ENCODE measurements around the gene BACH2. TPM values are rescaled to one million over a fixed set of nuclear protein-coding genes. Genes with fewer than 3 reads are reported as not detected.

The BACH2 gene
- polyA plus RNA-seq, 1 of the 3 experiments (the other 2 are of a cell fraction), result 0.46 TPM

- Histone ChIP-seq H3K9me3 (no peaks in the 10 kb centered on the region), H3K27me3 (ENCODE audit: insufficient read depth) (no peaks in the 10 kb centered on the region), H4K20me1 (ENCODE audit: insufficient read depth) (no peaks in the 10 kb centered on the region), H3K4me3 (ENCODE audit: low read depth in 2 of 2, low read length in 1 of 2) (no peak overlapping the region), H3K9ac (no peak overlapping the region), H2AFZ (ENCODE audit: low read depth) (no peak overlapping the region), H3K9me2 (no peaks in the 10 kb centered on the region), H3K79me2 (ENCODE audit: insufficient read depth) (no peaks in the 10 kb centered on the region), H3F3A (replicated peaks; ENCODE audit: insufficient read depth) (no peaks in the 10 kb centered on the region), H3K27ac (ENCODE audit: low read depth in 2 of 2, low read length in 1 of 2) (no peak overlapping the region), H3K36me3 (replicated peaks in 1 of 2; ENCODE audit: control insufficient read depth in 1 of 2, insufficient read depth in 2 of 2, low read length in 1 of 2) (no peaks in the 10 kb centered on the region), H3K4me1 (ENCODE audit: control insufficient read depth in 1 of 2, insufficient read depth in 2 of 2, low read depth in 1 of 2, low read length in 1 of 2) (no peaks in the 10 kb centered on the region), H3K4me2 (no peak overlapping the region)
- TF ChIP-seq PBX3 (IDR thresholded peaks at IDR 0.05) (no peak), SIN3A (IDR thresholded peaks at IDR 0.05; ENCODE audit: borderline replicate concordance, low read depth, low read length) (no peak), REST (IDR thresholded peaks at IDR 0.05; ENCODE audit: low read depth, low read length) (no peak), RFX5 (IDR thresholded peaks at IDR 0.05; ENCODE audit: low read length) (no peak), NRF1 (IDR thresholded peaks at IDR 0.05; ENCODE audit: low read depth, low read length) (no peak)
- DNase-seq, result no peak
- ChIA-PET POLR2A (no interaction called here), CTCF (no interaction called here)
Observed at GRCh38 chr6:90113389-90113788, 183.3 kb downstream of the BACH2 start.

GRCh38 chr6:90111387-90111786 is 185.3 kb downstream of the BACH2 start:
- Histone ChIP-seq H2AFZ (ENCODE audit: low read depth) (no peak overlapping the region), H4K20me1 (ENCODE audit: insufficient read depth) (no peaks in the 10 kb centered on the region), H3K9ac (no peak overlapping the region), H3K79me2 (ENCODE audit: insufficient read depth) (no peaks in the 10 kb centered on the region), H3F3A (replicated peaks; ENCODE audit: insufficient read depth) (no peaks in the 10 kb centered on the region), H3K9me3 (no peaks in the 10 kb centered on the region), H3K4me2 (no peak overlapping the region), H3K27ac (ENCODE audit: low read depth in 2 of 2, low read length in 1 of 2) (no peak overlapping the region), H3K27me3 (ENCODE audit: insufficient read depth) (no peaks in the 10 kb centered on the region), H3K36me3 (replicated peaks in 1 of 2; ENCODE audit: control insufficient read depth in 1 of 2, insufficient read depth in 2 of 2, low read length in 1 of 2) (no peaks in the 10 kb centered on the region), H3K4me3 (ENCODE audit: low read depth in 2 of 2, low read length in 1 of 2) (no peak overlapping the region), H3K9me2 (no peaks in the 10 kb centered on the region), H3K4me1 (ENCODE audit: control insufficient read depth in 1 of 2, insufficient read depth in 2 of 2, low read depth in 1 of 2, low read length in 1 of 2) (no peaks in the 10 kb centered on the region; a peak in 1 of 4 replicates)
- no peak for TF ChIP-seq SIN3A (IDR thresholded peaks at IDR 0.05; ENCODE audit: borderline replicate concordance, low read depth, low read length)
- CTCF ChIA-PET, result no interaction called here
- POLR2A ChIA-PET, result no interaction called here
- 71% methylated on average over 2 of the region's 2 CpGs for WGBS (ENCODE audit: low lambda C conversion rate)
- DNase-seq, result no peak

GRCh38 chr6:90110971-90111370 is 185.7 kb downstream of the BACH2 start:
- H3K79me2 ChIP-seq (ENCODE audit: insufficient read depth), result no peaks in the 10 kb centered on the region
- no peaks in the 10 kb centered on the region for H3K9me2 ChIP-seq
- no peaks in the 10 kb centered on the region for H4K20me1 ChIP-seq (ENCODE audit: insufficient read depth)
- no peak overlapping the region for H2AFZ ChIP-seq (ENCODE audit: low read depth)
- H3K9me3 ChIP-seq, result no peaks in the 10 kb centered on the region
- ChIA-PET POLR2A (no interaction called here), CTCF (interaction anchor here (1.1 kb wide), 2 partner anchors 11 to 39 kb away, joined by 3 read pairs; no protein-coding TSS in a partner anchor)
- WGBS (ENCODE audit: low lambda C conversion rate), result 84% methylated on average over 5 of the region's 5 CpGs
- H3F3A ChIP-seq (replicated peaks; ENCODE audit: insufficient read depth), result no peaks in the 10 kb centered on the region
- no peak overlapping the region for H3K9ac ChIP-seq
- no peaks in the 10 kb centered on the region for H3K27me3 ChIP-seq (ENCODE audit: insufficient read depth)
- no peak overlapping the region for H3K4me3 ChIP-seq (ENCODE audit: low read depth in 2 of 2, low read length in 1 of 2)
- TF ChIP-seq EZH2phosphoT487 (IDR thresholded peaks at IDR 0.05; ENCODE audit: borderline replicate concordance, low read depth), result no peak
- TF ChIP-seq NRF1 (IDR thresholded peaks at IDR 0.05; ENCODE audit: low read depth, low read length), result no peak
- TF ChIP-seq REST (IDR thresholded peaks at IDR 0.05; ENCODE audit: low read depth, low read length), result no peak
- no peak for TF ChIP-seq GATA2 (CRISPR knock-in tag; IDR thresholded peaks at IDR 0.05)
- H3K4me1 ChIP-seq (ENCODE audit: control insufficient read depth in 1 of 2, insufficient read depth in 2 of 2, low read depth in 1 of 2, low read length in 1 of 2), result no peaks in the 10 kb centered on the region; a peak in 1 of 4 replicates
- no peak overlapping the region for H3K4me2 ChIP-seq
- H3K27ac ChIP-seq (ENCODE audit: low read depth in 2 of 2, low read length in 1 of 2), result no peak overlapping the region
- DNase-seq, result no peak
- H3K36me3 ChIP-seq (replicated peaks in 1 of 2; ENCODE audit: control insufficient read depth in 1 of 2, insufficient read depth in 2 of 2, low read length in 1 of 2), result no peaks in the 10 kb centered on the region

Data from SK-N-SH (cell line).